HepG2 (cell line): ENCODE data around the gene CFAP119. TPM values are rescaled to one million over a fixed set of nuclear protein-coding genes. Genes with fewer than 3 reads are reported as not detected.

Source experiments
- ARNT2 ChIP-seq: sonication (generic); formaldehyde crosslinking; IDR thresholded peaks from 2 replicates; pipeline ENCODE4 v1.8.0; 2022; ENCODE audit warnings: mild to moderate bottlenecking, low read depth, missing genetic modification reagents, moderate library complexity
- ETV5 ChIP-seq: IDR thresholded peaks from 2 replicates; pipeline ENCODE4 v1.6.1; 2018; ENCODE audit warnings: missing biosample characterization, missing genetic modification reagents, inconsistent platforms, borderline replicate concordance
- MAFF ChIP-seq: IDR thresholded peaks from 2 replicates; pipeline ENCODE4 v1.6.1; 2011; ENCODE audit warnings: low read depth, low read length, improper control_type of control experiment
- MEF2D ChIP-seq: sonication (generic); formaldehyde crosslinking; IDR thresholded peaks from 2 replicates; pipeline ENCODE4 v1.5.1; 2020; ENCODE audit warnings: mild to moderate bottlenecking, missing genetic modification reagents
- MIER3 ChIP-seq: IDR thresholded peaks from 2 replicates; pipeline ENCODE4 v1.6.1; 2016; ENCODE audit warnings: missing compliant biosample characterization, borderline replicate concordance
- NR2F6 ChIP-seq, 2 experiments: IDR thresholded peaks; 2 replicates each; pipeline ENCODE4 v1.6.1; 2016; ENCODE audit warnings: antibody characterized with exemption in 1 of 2, mild to moderate bottlenecking in 1 of 2
- SMAD3 ChIP-seq: sonication (generic); formaldehyde crosslinking; IDR thresholded peaks from 2 replicates; pipeline ENCODE4 v1.4.0; 2020; ENCODE audit warnings: missing genetic modification reagents
- SRSF4 ChIP-seq: fragments of 200-400 bp; formaldehyde crosslinking; IDR thresholded peaks from one replicate; pipeline ENCODE4 v1.6.1; 2018; ENCODE audit warnings: mild to moderate bottlenecking, low read depth, low read length, moderate library complexity; ENCODE audit not compliant: poor library complexity, severe bottlenecking
- U2AF2 ChIP-seq: fragments of 200-400 bp; formaldehyde crosslinking; IDR thresholded peaks from 2 replicates; pipeline ENCODE4 v1.6.1; 2017; ENCODE audit warnings: low read depth, mild to moderate bottlenecking, low read length
- ZNF124 ChIP-seq: sonication (generic); formaldehyde crosslinking; IDR thresholded peaks from 2 replicates; pipeline ENCODE4 v1.4.0; 2020; ENCODE audit warnings: missing genetic modification reagents
- ZNF407 ChIP-seq: sonication (generic); formaldehyde crosslinking; IDR thresholded peaks from one replicate; pipeline ENCODE4 v1.5.1; 2020; ENCODE audit warnings: mild to moderate bottlenecking, missing genetic modification reagents; ENCODE audit errors: not compliant biosample characterization
- ZNF574 ChIP-seq: sonication (generic); formaldehyde crosslinking; IDR thresholded peaks from 2 replicates; pipeline ENCODE4 v1.4.0; 2020; ENCODE audit warnings: missing genetic modification reagents
- polyA plus RNA-seq, 8 experiments: library from polyadenylated mRNA; depleted of rRNA in 3 of 8; stranded (reverse) in 7 of 8; unstranded in 1 of 8; fragments of >200 nt; fragmentation: Illumina TruSeq in 4 of 8; extraction: Trizol in 4 of 8; gene quantifications; 2 replicates each; pipeline versions ENCODE4 v1.2.1 to v1.2.3, GENCODE V29; 2011 to 2016; ENCODE audit warnings: low read depth in 4 of 8, missing spikeins in 1 of 8, mixed read lengths in 1 of 8; ENCODE audit not compliant: insufficient read depth in 1 of 8
- total RNA-seq, 5 experiments: library from RNA; depleted of rRNA; stranded (reverse); fragments of >200 nt; fragmentation: Illumina TruSeq; extraction: Trizol; gene quantifications; 2 replicates each; pipeline ENCODE4 v1.2.3, GENCODE V29; 2016; ENCODE audit warnings: low read depth in 1 of 5
- TF ChIP-seq, protein P1 (sequence below): sonication (generic); formaldehyde crosslinking; conservative IDR thresholded peaks from 2 replicates; pipeline ENCODE4 v1.4.0; 2020; ENCODE audit warnings: missing genetic modification reagents
- TF ChIP-seq, protein P2 (sequence below): sonication (generic); formaldehyde crosslinking; IDR thresholded peaks from 2 replicates; pipeline ENCODE4 v1.4.0; 2020; ENCODE audit warnings: missing genetic modification reagents

CFAP119 gene
- total and polyA plus RNA-seq, 2 of the 13 experiments (the other 11 are each of a cell fraction or from before 2014, with no cell fraction given) = 6.4 TPM

GRCh38 chr16:30786936-30787612, 25.2 kb upstream of the CFAP119 start, which contains the start of gene ZNF629 (continued):
- TF ChIP-seq NR2F6 (IDR thresholded peaks at IDR 0.05) (peak; percentile 46; the same call in 1 of the 2 replicates), NR2F6 (CRISPR knock-in tag; IDR thresholded peaks at IDR 0.05) (peak; percentile 68), MIER3 (CRISPR knock-in tag) (peak; percentile 82; the same call in 1 of the 2 replicates), ARNT2 (peak; percentile 61; the same call in 1 of the 2 replicates), ETV5 (peak; percentile 89), MAFF (no peak), MEF2D (CRISPR knock-in tag) (peak; percentile 62; the same call in 1 of the 2 replicates), ZNF124 (CRISPR knock-in tag) (peak; percentile 34; the same call in 1 of the 2 replicates), ZNF407 (CRISPR knock-in tag) (no peak), SRSF4 (no peak), U2AF2 (no peak), ZNF574 (CRISPR knock-in tag) (peak; percentile 99), SMAD3 (CRISPR knock-in tag) (peak; percentile 92)
- TF ChIP-seq, protein P1, sequence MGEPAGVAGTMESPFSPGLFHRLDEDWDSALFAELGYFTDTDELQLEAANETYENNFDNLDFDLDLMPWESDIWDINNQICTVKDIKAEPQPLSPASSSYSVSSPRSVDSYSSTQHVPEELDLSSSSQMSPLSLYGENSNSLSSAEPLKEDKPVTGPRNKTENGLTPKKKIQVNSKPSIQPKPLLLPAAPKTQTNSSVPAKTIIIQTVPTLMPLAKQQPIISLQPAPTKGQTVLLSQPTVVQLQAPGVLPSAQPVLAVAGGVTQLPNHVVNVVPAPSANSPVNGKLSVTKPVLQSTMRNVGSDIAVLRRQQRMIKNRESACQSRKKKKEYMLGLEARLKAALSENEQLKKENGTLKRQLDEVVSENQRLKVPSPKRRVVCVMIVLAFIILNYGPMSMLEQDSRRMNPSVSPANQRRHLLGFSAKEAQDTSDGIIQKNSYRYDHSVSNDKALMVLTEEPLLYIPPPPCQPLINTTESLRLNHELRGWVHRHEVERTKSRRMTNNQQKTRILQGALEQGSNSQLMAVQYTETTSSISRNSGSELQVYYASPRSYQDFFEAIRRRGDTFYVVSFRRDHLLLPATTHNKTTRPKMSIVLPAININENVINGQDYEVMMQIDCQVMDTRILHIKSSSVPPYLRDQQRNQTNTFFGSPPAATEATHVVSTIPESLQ (CRISPR knock-in tag) = peak; percentile 67
- TF ChIP-seq, protein P2, sequence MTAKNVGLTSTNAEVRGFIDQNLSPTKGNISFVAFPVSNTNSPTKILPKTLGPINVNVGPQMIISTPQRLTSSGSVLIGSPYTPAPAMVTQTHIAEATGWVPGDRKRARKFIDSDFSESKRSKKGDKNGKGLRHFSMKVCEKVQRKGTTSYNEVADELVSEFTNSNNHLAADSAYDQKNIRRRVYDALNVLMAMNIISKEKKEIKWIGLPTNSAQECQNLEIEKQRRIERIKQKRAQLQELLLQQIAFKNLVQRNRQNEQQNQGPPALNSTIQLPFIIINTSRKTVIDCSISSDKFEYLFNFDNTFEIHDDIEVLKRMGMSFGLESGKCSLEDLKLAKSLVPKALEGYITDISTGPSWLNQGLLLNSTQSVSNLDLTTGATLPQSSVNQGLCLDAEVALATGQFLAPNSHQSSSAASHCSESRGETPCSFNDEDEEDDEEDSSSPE = peak; percentile 35; the same call in 1 of the 2 replicates
